Measurements from ENCODE around the gene VTCN1. TPM values are rescaled to one million over a fixed set of nuclear protein-coding genes. Genes with fewer than 3 reads are reported as not detected.
"Not testable (repeated sequence)": the region's sequence is repeated elsewhere in the genome, so short reads cannot be mapped to it uniquely, and the experiment has no call there.

Gene VTCN1
- total RNA-seq (2014; rRNA removed; shearing (Covaris generic)) (not detected in 2 replicates), total RNA-seq (2022) (not detected in 2 replicates), Bru-seq, nascent RNA (not detected), BruChase-seq, experiment 1, labeled RNA remaining after a 6-hour chase (percentile 3 among the genes with signal in this experiment), BruChase-seq, experiment 2, labeled RNA remaining after a 2-hour chase (not detected)
- long read RNA-seq = 0 reads

DNA sequence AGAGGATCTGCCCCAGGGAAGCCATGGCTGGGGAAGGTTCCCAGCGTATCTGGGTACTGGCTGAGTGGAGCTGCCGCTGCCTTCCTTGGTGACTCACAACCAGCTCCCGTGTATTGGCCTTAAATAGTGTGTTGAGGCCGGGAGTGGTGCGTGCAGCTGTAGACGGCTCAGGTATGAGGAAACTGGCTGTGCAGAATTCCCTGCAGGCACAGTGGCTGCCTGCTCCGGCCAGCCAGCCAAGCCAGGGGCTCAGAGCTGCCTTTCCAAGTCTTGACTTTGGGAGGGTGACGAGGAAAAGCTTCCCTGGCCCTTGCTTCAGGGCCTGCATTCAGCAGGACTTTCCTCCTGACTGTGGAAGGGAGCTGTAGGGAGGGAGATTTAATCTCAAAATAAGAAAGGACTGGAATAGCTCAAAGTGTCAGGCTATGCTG is at the start of gene VTCN1:
VTCN1 (minus strand) TSS at position 97 of the 431 bp plus-strand sequence; CDS start at position 25, 72 bp downstream.
- TF ChIP-seq, protein P1, sequence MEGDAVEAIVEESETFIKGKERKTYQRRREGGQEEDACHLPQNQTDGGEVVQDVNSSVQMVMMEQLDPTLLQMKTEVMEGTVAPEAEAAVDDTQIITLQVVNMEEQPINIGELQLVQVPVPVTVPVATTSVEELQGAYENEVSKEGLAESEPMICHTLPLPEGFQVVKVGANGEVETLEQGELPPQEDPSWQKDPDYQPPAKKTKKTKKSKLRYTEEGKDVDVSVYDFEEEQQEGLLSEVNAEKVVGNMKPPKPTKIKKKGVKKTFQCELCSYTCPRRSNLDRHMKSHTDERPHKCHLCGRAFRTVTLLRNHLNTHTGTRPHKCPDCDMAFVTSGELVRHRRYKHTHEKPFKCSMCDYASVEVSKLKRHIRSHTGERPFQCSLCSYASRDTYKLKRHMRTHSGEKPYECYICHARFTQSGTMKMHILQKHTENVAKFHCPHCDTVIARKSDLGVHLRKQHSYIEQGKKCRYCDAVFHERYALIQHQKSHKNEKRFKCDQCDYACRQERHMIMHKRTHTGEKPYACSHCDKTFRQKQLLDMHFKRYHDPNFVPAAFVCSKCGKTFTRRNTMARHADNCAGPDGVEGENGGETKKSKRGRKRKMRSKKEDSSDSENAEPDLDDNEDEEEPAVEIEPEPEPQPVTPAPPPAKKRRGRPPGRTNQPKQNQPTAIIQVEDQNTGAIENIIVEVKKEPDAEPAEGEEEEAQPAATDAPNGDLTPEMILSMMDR (conservative IDR thresholded peaks at IDR 0.05; ENCODE audit: low read length) = no peak
- no peak for TF ChIP-seq EZH2phosphoT487 (IDR thresholded peaks at IDR 0.05; ENCODE audit: borderline replicate concordance, low read depth, low read length)
- ChIA-PET CTCF (ENCODE audit: unreplicated experiment) (no interaction called here), POLR2A (interaction anchor here (0.7 kb wide), 1 partner anchor 151 kb away, joined by 3 read pairs; the partner anchor contains the start of gene TTF2)
- Histone ChIP-seq H3K36me3 (ENCODE audit: insufficient read depth, low read length) (no peaks in the 10 kb centered on the region), H3K79me2 (ENCODE audit: insufficient read depth, low read depth, low read length) (no peaks in the 10 kb centered on the region), H3K4me2 (ENCODE audit: low read length) (no peak within 1 kb of the TSS), H3K9me3 (ENCODE audit: low read length) (no peaks in the 10 kb centered on the region), H2AFZ (ENCODE audit: low read length) (no peak within 1 kb of the TSS), H3K4me3 (ENCODE audit: low read depth, low read length, poor library complexity, severe bottlenecking) (no peak within 1 kb of the TSS), H3K4me1 (ENCODE audit: insufficient read depth, low read length, poor library complexity, severe bottlenecking) (no peaks in the 10 kb centered on the region), H4K20me1 (ENCODE audit: insufficient read depth, low read length) (no peaks in the 10 kb centered on the region), H3K9me2 (ENCODE audit: insufficient read depth, low read length) (no peaks in the 10 kb centered on the region), H3K27ac (ENCODE audit: low read depth, low read length, poor library complexity, severe bottlenecking) (no peak within 1 kb of the TSS)
- intact Hi-C loops (cut with micrococcal nuclease; ENCODE audit: unreplicated experiment) = no loop called here
- BruUV-seq (replicated peaks) = no TSS peak
- DNase-seq (ENCODE audit: low spot score) = no peak

GRCh38 chr1:117258791-117259190 is 48.1 kb upstream of the VTCN1 start:
- Histone ChIP-seq H3K79me2 (ENCODE audit: insufficient read depth, low read depth, low read length) (no peaks in the 10 kb centered on the region), H3K4me3 (ENCODE audit: low read depth, low read length, poor library complexity, severe bottlenecking) (no peak overlapping the region), H4K20me1 (ENCODE audit: insufficient read depth, low read length) (no peaks in the 10 kb centered on the region), H3K9me2 (ENCODE audit: insufficient read depth, low read length) (no peaks in the 10 kb centered on the region), H3K9me3 (ENCODE audit: low read length) (no peaks in the 10 kb centered on the region), H3K4me1 (ENCODE audit: insufficient read depth, low read length, poor library complexity, severe bottlenecking) (no peaks in the 10 kb centered on the region), H3K4me2 (ENCODE audit: low read length) (no peak overlapping the region), H2AFZ (ENCODE audit: low read length) (no peak overlapping the region), H3K36me3 (ENCODE audit: insufficient read depth, low read length) (no peaks in the 10 kb centered on the region), H3K27ac (ENCODE audit: low read depth, low read length, poor library complexity, severe bottlenecking) (no peak overlapping the region)
- BruUV-seq (replicated peaks) = no TSS peak
- no peak for DNase-seq (ENCODE audit: low spot score)
- ChIA-PET CTCF (ENCODE audit: unreplicated experiment) (no interaction called here), POLR2A (no interaction called here)
- intact Hi-C loops (cut with micrococcal nuclease; ENCODE audit: unreplicated experiment) = no loop called here
- TF ChIP-seq, protein P1 (conservative IDR thresholded peaks at IDR 0.05; ENCODE audit: low read length) = no peak
- no peak for TF ChIP-seq EZH2phosphoT487 (IDR thresholded peaks at IDR 0.05; ENCODE audit: borderline replicate concordance, low read depth, low read length)

DNA sequence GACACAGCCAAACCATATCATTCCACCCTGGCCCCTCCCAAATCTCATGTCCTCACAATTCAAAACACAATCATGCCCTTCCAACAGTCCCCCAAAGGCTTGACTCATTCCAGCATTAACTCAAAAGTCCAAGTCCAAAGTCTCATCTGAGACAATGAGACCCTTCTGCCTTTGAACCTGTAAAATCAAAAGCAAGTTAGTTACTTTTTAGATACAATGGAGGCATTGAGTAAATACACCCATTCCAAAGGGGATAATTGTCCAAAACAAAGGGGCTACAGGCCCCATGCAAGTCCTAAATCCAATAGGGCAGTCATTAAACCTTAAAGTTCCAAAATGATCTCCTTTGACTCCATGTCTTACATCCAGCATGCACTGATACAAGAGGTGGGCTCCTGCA is 47.3 kb upstream of the VTCN1 start:
- CTCF ChIA-PET (ENCODE audit: unreplicated experiment) = interaction anchor here (0.5 kb wide), 1 partner anchor 34 kb away, joined by 3 read pairs; no protein-coding TSS in a partner anchor
- H2AFZ ChIP-seq (ENCODE audit: low read length); H3K4me1 ChIP-seq (ENCODE audit: insufficient read depth, low read length, poor library complexity, severe bottlenecking); H3K79me2 ChIP-seq (ENCODE audit: insufficient read depth, low read depth, low read length); intact Hi-C loops (cut with micrococcal nuclease; ENCODE audit: unreplicated experiment); H3K36me3 ChIP-seq (ENCODE audit: insufficient read depth, low read length); H3K9me2 ChIP-seq (ENCODE audit: insufficient read depth, low read length); H3K9me3 ChIP-seq (ENCODE audit: low read length); H3K27ac ChIP-seq (ENCODE audit: low read depth, low read length, poor library complexity, severe bottlenecking); H4K20me1 ChIP-seq (ENCODE audit: insufficient read depth, low read length); H3K4me3 ChIP-seq (ENCODE audit: low read depth, low read length, poor library complexity, severe bottlenecking); POLR2A ChIA-PET; DNase-seq (ENCODE audit: low spot score); H3K4me2 ChIP-seq (ENCODE audit: low read length); BruUV-seq (replicated peaks): not testable (repeated sequence)
